ENCODE measurements around the gene SRGAP1. TPM values are rescaled to one million over a fixed set of nuclear protein-coding genes. Genes with fewer than 3 reads are reported as not detected.
A peak's percentile ranks its signal among the peaks of the same experiment; 100 is the strongest.

The SRGAP1 gene
- total and polyA plus RNA-seq, 2 donors from 2014 or later: 1.8 to 13.5 TPM

- H3K9me3 ChIP-seq (ENCODE audit: control insufficient read depth in 2 of 3, insufficient read depth in 1 of 3, low read length in 3 of 3): no peaks in the 10 kb centered on the region
- DNase-seq: peak in 1 of 5 donors; percentile 51
- peak overlapping the region; percentile 95 to 99 (median 99) for H3K4me3 ChIP-seq (ENCODE audit: low read length in 3 of 3)
- H3K27me3 ChIP-seq (ENCODE audit: control insufficient read depth, insufficient read depth, low read length): no peaks in the 10 kb centered on the region
- peak overlapping the region; percentile 25 to 96 (median 32) for H3K9ac ChIP-seq (ENCODE audit: low read length in 3 of 3)
- intact Hi-C loops (cut with DNase I): no loop called here
- TF ChIP-seq, protein P1, sequence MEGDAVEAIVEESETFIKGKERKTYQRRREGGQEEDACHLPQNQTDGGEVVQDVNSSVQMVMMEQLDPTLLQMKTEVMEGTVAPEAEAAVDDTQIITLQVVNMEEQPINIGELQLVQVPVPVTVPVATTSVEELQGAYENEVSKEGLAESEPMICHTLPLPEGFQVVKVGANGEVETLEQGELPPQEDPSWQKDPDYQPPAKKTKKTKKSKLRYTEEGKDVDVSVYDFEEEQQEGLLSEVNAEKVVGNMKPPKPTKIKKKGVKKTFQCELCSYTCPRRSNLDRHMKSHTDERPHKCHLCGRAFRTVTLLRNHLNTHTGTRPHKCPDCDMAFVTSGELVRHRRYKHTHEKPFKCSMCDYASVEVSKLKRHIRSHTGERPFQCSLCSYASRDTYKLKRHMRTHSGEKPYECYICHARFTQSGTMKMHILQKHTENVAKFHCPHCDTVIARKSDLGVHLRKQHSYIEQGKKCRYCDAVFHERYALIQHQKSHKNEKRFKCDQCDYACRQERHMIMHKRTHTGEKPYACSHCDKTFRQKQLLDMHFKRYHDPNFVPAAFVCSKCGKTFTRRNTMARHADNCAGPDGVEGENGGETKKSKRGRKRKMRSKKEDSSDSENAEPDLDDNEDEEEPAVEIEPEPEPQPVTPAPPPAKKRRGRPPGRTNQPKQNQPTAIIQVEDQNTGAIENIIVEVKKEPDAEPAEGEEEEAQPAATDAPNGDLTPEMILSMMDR (IDR thresholded peaks at IDR 0.05; ENCODE audit: borderline replicate concordance, extremely low read depth, insufficient read depth): no peak
- no peak overlapping the region for H3K27ac ChIP-seq (ENCODE audit: low read depth in 2 of 2, low read length in 2 of 2)
- no peak for FAIRE-seq
- H3K4me1 ChIP-seq (ENCODE audit: control insufficient read depth in 2 of 3, insufficient read depth in 2 of 3, low read depth in 1 of 3, low read length in 3 of 3): peaks cover 3 to 17% (median 16%) of the 10 kb centered on the region in 3 donors
- H3K36me3 ChIP-seq (ENCODE audit: control insufficient read depth in 2 of 3, insufficient read depth in 3 of 3, low read length in 3 of 3): no peaks in the 10 kb centered on the region
Measured at GRCh38 chr12:63846238-63846967, 1.9 kb downstream of the SRGAP1 start.

DNA sequence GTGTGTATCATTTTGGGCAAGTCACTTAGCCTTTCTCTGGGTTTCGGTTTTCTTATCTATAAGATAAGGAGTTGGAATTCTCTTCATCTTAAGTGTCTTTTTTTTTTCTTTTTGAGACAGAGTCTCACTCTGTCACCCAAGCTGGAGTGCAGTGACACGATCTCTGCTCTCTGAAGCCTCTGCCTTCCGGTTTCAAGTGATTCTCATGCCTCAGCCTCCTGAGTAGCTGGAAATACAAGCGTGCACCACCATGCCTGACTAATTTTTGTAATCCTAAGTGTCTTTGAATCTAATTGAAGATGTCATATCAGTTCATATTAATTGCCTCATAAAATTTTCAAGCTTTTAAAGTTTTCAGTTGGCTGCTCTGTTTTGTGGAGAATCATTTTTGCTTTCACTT is 4.0 kb downstream of the SRGAP1 start:
- intact Hi-C loops (cut with DNase I): no loop called here
- no peak overlapping the region for H3K9ac ChIP-seq (ENCODE audit: low read length in 3 of 3)
- H3K27ac ChIP-seq (ENCODE audit: low read depth in 2 of 2, low read length in 2 of 2): no peak overlapping the region
- peaks cover 3 to 21% (median 17%) of the 10 kb centered on the region in 3 donors for H3K4me1 ChIP-seq (ENCODE audit: control insufficient read depth in 2 of 3, insufficient read depth in 2 of 3, low read depth in 1 of 3, low read length in 3 of 3)
- H3K36me3 ChIP-seq (ENCODE audit: control insufficient read depth in 2 of 3, insufficient read depth in 3 of 3, low read length in 3 of 3): no peaks in the 10 kb centered on the region
- DNase-seq: no peak
- TF ChIP-seq, protein P1 (IDR thresholded peaks at IDR 0.05; ENCODE audit: borderline replicate concordance, extremely low read depth, insufficient read depth): no peak
- H3K27me3 ChIP-seq (ENCODE audit: control insufficient read depth, insufficient read depth, low read length): no peaks in the 10 kb centered on the region
- H3K4me3 ChIP-seq (ENCODE audit: low read length in 3 of 3): no peak overlapping the region
- FAIRE-seq: no peak
- no peaks in the 10 kb centered on the region for H3K9me3 ChIP-seq (ENCODE audit: control insufficient read depth in 2 of 3, insufficient read depth in 1 of 3, low read length in 3 of 3)

DNA sequence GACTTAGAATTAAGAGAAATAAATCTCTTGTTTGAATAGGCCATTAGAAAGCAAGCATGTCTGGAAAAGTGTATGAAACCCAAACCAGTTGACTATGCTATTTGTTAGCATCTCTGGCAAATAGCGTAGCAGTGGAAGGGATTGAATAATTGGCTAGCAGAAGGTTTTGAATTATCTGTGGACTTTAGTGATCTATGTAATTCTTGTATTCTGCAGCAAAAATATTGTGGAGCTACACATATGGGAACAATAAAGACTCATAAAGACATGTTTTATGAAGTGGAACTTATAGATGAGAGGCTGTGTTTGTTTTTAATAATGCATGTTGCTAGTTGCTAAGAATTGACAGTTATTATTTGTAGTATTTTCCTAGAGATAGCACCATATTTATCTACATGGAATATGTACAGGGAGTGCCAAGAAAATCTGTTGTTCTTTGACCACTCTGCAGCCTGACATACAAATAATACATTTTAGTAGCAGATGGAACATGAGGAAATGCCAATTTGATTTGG is 4.7 kb downstream of the SRGAP1 start:
- TF ChIP-seq, protein P1 (IDR thresholded peaks at IDR 0.05; ENCODE audit: borderline replicate concordance, extremely low read depth, insufficient read depth): no peak
- no peak for DNase-seq
- intact Hi-C loops (cut with DNase I): no loop called here

More for the DNA sequence above, 4.7 kb downstream of the SRGAP1 start:
- no peaks in the 10 kb centered on the region for H3K36me3 ChIP-seq (ENCODE audit: control insufficient read depth in 2 of 3, insufficient read depth in 3 of 3, low read length in 3 of 3)
- H3K27ac ChIP-seq (ENCODE audit: low read depth in 2 of 2, low read length in 2 of 2): no peak overlapping the region
- no peak overlapping the region for H3K9ac ChIP-seq (ENCODE audit: low read length in 3 of 3)
- H3K27me3 ChIP-seq (ENCODE audit: control insufficient read depth, insufficient read depth, low read length): no peaks in the 10 kb centered on the region
- no peak for FAIRE-seq
- H3K4me1 ChIP-seq (ENCODE audit: control insufficient read depth in 2 of 3, insufficient read depth in 2 of 3, low read depth in 1 of 3, low read length in 3 of 3): peaks cover 3 to 25% (median 17%) of the 10 kb centered on the region in 3 donors
- H3K4me3 ChIP-seq (ENCODE audit: low read length in 3 of 3): no peak overlapping the region
- no peaks in the 10 kb centered on the region for H3K9me3 ChIP-seq (ENCODE audit: control insufficient read depth in 2 of 3, insufficient read depth in 1 of 3, low read length in 3 of 3)

Data from kidney (tissue), 14 donors.